VCaP (cell line): ENCODE results near the gene INAVA.

ENCODE experiments used
- H3K27ac ChIP-seq: fragments of 450-650 bp; 2 replicates; pipeline ENCODE4 v1.5.1; 2017
- TF ChIP-seq, protein P1 (sequence below): fragments of 450-650 bp; conservative IDR thresholded peaks from 2 replicates; pipeline ENCODE4 v1.5.1; 2017; ENCODE audit warnings: mild to moderate bottlenecking, moderate library complexity

Gene INAVA

DNA sequence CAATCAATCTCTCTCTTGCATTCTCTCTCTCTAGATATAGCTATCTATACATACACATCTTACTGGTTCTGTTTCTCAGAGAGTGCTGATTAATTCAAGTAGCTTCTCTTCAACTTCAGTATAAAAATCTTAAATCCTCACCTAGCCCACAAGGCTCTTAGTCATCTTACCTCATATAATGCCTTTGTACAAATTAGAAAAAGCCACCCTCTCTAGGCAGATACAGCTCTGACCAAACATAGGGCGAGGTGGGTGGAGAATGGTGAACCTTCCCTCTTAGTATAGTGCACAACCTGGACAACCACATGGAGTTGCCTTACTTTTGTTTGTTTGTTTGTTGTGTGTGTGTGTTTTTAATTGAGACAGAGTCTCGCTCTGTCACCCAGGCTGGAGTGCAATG, 5.1 kb upstream of the INAVA start:
- TF ChIP-seq, protein P1, sequence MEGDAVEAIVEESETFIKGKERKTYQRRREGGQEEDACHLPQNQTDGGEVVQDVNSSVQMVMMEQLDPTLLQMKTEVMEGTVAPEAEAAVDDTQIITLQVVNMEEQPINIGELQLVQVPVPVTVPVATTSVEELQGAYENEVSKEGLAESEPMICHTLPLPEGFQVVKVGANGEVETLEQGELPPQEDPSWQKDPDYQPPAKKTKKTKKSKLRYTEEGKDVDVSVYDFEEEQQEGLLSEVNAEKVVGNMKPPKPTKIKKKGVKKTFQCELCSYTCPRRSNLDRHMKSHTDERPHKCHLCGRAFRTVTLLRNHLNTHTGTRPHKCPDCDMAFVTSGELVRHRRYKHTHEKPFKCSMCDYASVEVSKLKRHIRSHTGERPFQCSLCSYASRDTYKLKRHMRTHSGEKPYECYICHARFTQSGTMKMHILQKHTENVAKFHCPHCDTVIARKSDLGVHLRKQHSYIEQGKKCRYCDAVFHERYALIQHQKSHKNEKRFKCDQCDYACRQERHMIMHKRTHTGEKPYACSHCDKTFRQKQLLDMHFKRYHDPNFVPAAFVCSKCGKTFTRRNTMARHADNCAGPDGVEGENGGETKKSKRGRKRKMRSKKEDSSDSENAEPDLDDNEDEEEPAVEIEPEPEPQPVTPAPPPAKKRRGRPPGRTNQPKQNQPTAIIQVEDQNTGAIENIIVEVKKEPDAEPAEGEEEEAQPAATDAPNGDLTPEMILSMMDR: no peak
- H3K27ac ChIP-seq: no peak overlapping the region

DNA sequence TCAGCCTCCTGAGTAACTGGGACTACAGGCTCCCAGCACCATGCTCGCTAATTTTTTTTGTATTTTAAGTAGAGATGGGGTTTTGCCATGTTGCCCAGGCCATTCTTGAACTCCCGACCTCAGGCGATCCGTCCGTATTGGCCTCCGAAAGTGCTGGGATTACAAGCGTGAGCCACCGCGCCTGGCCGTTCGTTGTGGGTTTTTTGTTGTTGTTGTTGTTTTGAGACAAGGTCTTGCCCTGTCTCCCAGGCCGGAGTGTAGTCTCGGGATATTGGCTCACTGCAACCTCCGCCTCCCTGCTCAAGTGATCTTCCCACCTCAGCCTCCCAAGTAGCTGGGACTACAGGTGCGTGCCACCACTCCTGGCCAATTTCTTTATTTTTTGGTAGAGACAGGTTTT, 4.7 kb upstream of the INAVA start:
- H3K27ac ChIP-seq: no peak overlapping the region
- TF ChIP-seq, protein P1: no peak

DNA sequence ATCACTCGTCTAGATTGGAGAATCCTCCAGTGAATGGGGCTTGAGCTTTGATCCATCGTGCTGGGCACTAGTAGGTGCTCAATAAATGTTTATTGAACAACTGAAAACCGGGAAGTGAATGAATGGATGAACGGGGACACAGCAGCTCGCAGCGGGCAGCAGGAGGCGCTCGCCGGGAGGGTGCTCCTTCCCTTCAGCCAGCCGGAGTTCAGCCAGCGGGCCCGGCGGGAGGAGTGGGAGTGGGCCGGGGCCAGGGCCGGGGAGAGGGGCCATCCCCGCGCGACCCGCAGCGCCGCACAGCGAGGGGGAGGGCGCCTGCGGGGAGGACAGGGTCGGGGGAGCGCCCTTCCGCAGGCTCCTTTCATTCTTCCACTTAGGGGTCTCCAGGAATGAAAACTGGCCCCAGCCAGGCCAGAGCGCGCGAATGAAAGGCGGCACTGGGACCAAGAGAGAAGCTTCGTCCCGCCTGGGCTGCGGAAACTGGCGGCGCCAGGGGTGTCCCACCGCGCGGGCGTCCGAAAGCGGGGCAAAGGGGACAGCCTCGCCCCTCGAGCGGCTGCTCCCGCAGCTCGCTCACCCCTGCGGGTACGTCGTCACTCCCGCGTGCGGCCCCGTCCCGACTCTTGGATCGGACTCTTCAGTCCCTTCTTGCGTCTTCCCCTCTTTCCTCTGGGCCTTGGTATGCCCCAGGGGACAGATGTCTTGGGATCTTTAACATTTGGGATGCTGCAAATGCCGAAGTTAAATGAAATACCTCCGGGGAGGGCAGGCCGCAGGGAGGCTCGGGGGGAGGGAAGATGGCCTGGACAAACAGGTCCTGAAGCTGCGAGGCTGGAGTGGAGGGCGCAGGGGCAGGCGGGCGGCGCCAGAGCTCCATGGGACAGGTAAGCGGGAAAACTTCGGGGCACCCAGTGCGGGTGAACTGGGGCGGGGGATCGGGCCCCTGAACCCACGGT, 3.6 kb upstream of the INAVA start:
- TF ChIP-seq, protein P1: peak; percentile 70
- H3K27ac ChIP-seq: peak overlapping the region; percentile 71

DNA sequence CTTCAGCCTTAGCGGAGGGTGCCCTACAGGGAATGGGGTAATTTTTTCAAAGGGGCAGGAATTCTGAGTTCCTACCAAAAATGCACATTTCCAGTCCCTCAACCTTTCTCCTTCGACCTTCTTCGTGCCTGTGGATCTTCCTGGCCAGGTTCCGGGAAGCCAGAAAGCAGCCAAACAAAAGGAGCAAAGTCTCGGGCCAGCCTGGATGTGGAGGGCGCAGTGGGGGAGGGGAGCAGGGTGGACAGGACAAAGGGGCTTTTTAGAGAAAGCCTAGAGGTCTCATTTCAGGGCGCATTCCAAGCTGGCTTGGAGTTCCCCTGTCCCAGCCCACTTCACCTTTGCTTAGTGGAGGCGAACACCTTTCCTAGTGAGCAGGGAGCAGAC, 2.9 kb upstream of the INAVA start:
- H3K27ac ChIP-seq: no peak overlapping the region; the same call in 1 of the 2 replicates
- TF ChIP-seq, protein P1: no peak

DNA sequence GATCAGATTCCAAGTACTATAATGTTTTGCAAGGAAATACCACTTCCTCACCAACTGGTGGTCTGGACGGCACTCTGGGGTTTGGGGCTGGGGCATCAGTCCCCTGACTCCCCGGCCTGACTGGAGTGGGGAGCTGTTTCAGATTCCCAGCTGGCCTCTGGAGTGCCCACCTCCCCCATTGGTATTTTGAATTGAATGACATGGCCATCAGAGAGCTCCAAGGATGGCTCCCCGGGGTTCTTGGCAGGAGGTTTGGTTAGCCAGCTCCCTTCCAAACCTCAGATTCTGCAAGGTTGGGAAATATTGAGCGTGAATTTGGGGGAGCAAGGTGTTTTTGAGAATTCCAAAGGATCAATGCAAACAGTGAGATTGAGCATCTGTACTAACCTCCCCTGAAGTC, 2.2 kb upstream of the INAVA start:
- H3K27ac ChIP-seq: no peak overlapping the region
- TF ChIP-seq, protein P1: no peak

DNA sequence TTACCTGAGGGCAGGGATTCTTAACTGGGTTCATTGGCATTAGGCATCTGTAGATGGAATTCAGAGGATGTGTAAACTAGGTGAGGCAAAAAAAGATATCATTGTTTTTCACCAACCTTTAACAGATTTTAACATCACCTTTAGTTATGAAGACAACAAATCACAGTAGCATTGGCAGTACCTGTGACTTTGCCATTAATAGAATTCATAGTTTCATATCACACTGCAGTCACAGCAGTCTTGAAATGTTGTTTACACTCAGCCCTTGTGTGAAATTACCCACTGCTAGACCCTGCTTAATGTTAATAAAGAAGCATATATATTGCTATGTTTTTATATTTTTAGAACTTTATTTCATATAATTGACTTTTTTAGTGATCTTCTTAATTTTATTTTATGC, 1.7 kb upstream of the INAVA start:
- H3K27ac ChIP-seq: no peak overlapping the region
- TF ChIP-seq, protein P1: no peak

DNA sequence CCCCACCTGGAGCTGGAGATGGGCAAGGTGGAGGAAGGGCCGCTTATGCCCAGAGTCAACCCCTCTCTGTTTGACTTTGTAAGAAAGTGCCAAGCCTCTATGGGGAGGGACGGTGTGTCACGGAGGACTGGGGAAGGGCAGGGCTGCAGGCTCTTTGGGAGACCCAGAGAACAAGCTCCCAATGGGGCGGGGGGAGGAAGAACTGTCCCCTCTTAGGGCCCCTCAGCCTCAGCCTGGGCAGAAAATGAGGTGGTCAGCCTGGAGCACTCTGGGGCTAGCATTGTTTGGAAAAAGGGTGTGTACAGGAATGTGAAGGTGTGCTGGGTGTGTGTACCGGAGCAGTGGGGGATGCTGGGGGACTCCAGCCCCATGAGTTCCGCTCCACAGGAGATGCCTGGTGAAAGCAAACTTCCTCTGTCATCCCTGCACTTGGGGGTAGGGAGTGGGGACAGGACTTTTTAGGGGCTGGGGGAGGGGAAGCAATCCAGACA, 1.2 kb upstream of the INAVA start:
- TF ChIP-seq, protein P1: no peak
- H3K27ac ChIP-seq: no peak overlapping the region
